Trophoblast cell (in vitro differentiated cells and primary cell): Measurements from ENCODE around the gene QSOX2.

Source experiments
- DNase-seq, 2 donors: peaks; one replicate each; pipeline ENCODE4 v3.0.0-alpha.2; 2016
- H2AFZ ChIP-seq: 2 replicates; pipeline ENCODE4 v1.6.1; 2013; ENCODE audit warnings: low read length, moderate library complexity, mild to moderate bottlenecking; ENCODE audit not compliant: insufficient read depth, poor library complexity
- H2AK5ac ChIP-seq: 2 replicates; pipeline ENCODE4 v1.6.1; 2013; ENCODE audit warnings: mild to moderate bottlenecking, low read length
- H2BK120ac ChIP-seq: 2 replicates; pipeline ENCODE4 v1.6.1; 2013; ENCODE audit warnings: low read length, mild to moderate bottlenecking, moderate library complexity; ENCODE audit not compliant: insufficient read depth, poor library complexity
- H2BK12ac ChIP-seq: 2 replicates; pipeline ENCODE4 v1.6.1; 2013; ENCODE audit warnings: mild to moderate bottlenecking, low read length, moderate library complexity
- H2BK5ac ChIP-seq: 2 replicates; pipeline ENCODE4 v1.6.1; 2013; ENCODE audit warnings: low read length, low read depth, moderate library complexity, mild to moderate bottlenecking; ENCODE audit not compliant: poor library complexity
- H3K14ac ChIP-seq: 2 replicates; pipeline ENCODE4 v1.6.1; 2013; ENCODE audit warnings: mild to moderate bottlenecking, low read length
- H3K18ac ChIP-seq: 2 replicates; pipeline ENCODE4 v1.6.1; 2013; ENCODE audit warnings: mild to moderate bottlenecking, low read length
- H3K23ac ChIP-seq: 2 replicates; pipeline ENCODE4 v1.6.1; 2013; ENCODE audit warnings: low read length
- H3K27ac ChIP-seq: 2 replicates; pipeline ENCODE4 v1.5.1; 2013; ENCODE audit warnings: low read depth, mild to moderate bottlenecking, inconsistent platforms, low read length, moderate library complexity
- H3K27me3 ChIP-seq: 2 replicates; pipeline ENCODE4 v1.6.1; 2013; ENCODE audit warnings: inconsistent platforms, mild to moderate bottlenecking, low read length, moderate library complexity; ENCODE audit not compliant: insufficient read depth
- H3K36me3 ChIP-seq, 2 experiments: 1 replicate in 1 of 2; 2 replicates in 1 of 2; pipeline ENCODE4 v1.6.1; 2013; ENCODE audit warnings: low read length in 2 of 2, mild to moderate bottlenecking in 2 of 2, moderate library complexity in 1 of 2; ENCODE audit not compliant: insufficient read depth in 2 of 2, control insufficient read depth in 1 of 2
- H3K4ac ChIP-seq: 2 replicates; pipeline ENCODE4 v1.6.1; 2013; ENCODE audit warnings: low read depth, mild to moderate bottlenecking, low read length, moderate library complexity
- H3K4me1 ChIP-seq, 2 experiments: 1 replicate in 1 of 2; 2 replicates in 1 of 2; pipeline ENCODE4 v1.6.1; 2013; ENCODE audit warnings: low read length in 2 of 2, mild to moderate bottlenecking in 2 of 2, moderate library complexity in 1 of 2; ENCODE audit not compliant: insufficient read depth in 2 of 2, control insufficient read depth in 1 of 2
- H3K4me2 ChIP-seq: 2 replicates; pipeline ENCODE4 v1.6.1; 2013; ENCODE audit warnings: inconsistent platforms, mild to moderate bottlenecking, low read length, moderate library complexity
- H3K4me3 ChIP-seq: 2 replicates; pipeline ENCODE4 v1.5.1; 2013; ENCODE audit warnings: mild to moderate bottlenecking, low read depth, low read length, inconsistent platforms
- H3K79me1 ChIP-seq: one replicate; pipeline ENCODE4 v1.6.1; 2013; ENCODE audit warnings: low read length
- H3K79me2 ChIP-seq: 2 replicates; pipeline ENCODE4 v1.6.1; 2013; ENCODE audit warnings: low read length, mild to moderate bottlenecking; ENCODE audit not compliant: control insufficient read depth, insufficient read depth, poor library complexity
- H3K9ac ChIP-seq: 2 replicates; pipeline ENCODE4 v1.6.1; 2013; ENCODE audit warnings: mild to moderate bottlenecking, low read length
- H3K9me3 ChIP-seq: 2 replicates; pipeline ENCODE4 v1.6.1; 2013; ENCODE audit warnings: low read depth, mild to moderate bottlenecking, control low read depth, inconsistent platforms, low read length; ENCODE audit not compliant: insufficient read depth
- H4K12ac ChIP-seq: 2 replicates; pipeline ENCODE4 v1.6.1; 2013; ENCODE audit warnings: low read depth, mild to moderate bottlenecking, low read length, moderate library complexity
- H4K8ac ChIP-seq: 2 replicates; pipeline ENCODE4 v1.6.1; 2013; ENCODE audit warnings: low read depth, mild to moderate bottlenecking, low read length, moderate library complexity
- H4K91ac ChIP-seq: one replicate; pipeline ENCODE4 v1.6.1; 2013; ENCODE audit warnings: low read depth, mild to moderate bottlenecking, low read length, moderate library complexity
- WGBS: extraction: QIAGEN DNeasy Blood & Tissue Kit; methylation state at CpG from one replicate; pipeline ENCODE4 v1.1.7; 2013; ENCODE audit warnings: missing lambda C conversion rate; ENCODE audit not compliant: insufficient read length, insufficient coverage; ENCODE audit errors: extremely low coverage; 5-methylcytosine and 5-hydroxymethylcytosine counted together

Gene QSOX2

GRCh38 chr9:136262671-136263178, 17.1 kb upstream of the QSOX2 start:
- no peak overlapping the region for H3K4ac ChIP-seq
- no peak overlapping the region for H3K23ac ChIP-seq
- peaks cover 3% of the 10 kb centered on the region for H3K79me1 ChIP-seq
- no peak overlapping the region for H2BK5ac ChIP-seq
- no peak overlapping the region for H4K8ac ChIP-seq
- H3K18ac ChIP-seq: no peak overlapping the region
- no peak overlapping the region for H3K4me3 ChIP-seq
- H3K27me3 ChIP-seq: no peaks in the 10 kb centered on the region
- H2AK5ac ChIP-seq: no peak overlapping the region
- no peaks in the 10 kb centered on the region for H3K79me2 ChIP-seq
- H3K9ac ChIP-seq: no peak overlapping the region
- H3K9me3 ChIP-seq: peaks cover 1% of the 10 kb centered on the region
- H4K12ac ChIP-seq: no peak overlapping the region
- no peaks in the 10 kb centered on the region for H3K36me3 ChIP-seq
- H2AFZ ChIP-seq: no peak overlapping the region
- DNase-seq: no peak
- H3K4me1 ChIP-seq: peaks cover 5 to 7% of the 10 kb centered on the region in 2 experiments
- H4K91ac ChIP-seq: no peak overlapping the region
- no CpG with 5 or more reads among the region's 6 CpGs for WGBS
- H3K27ac ChIP-seq: no peak overlapping the region
- H3K14ac ChIP-seq: no peak overlapping the region
- H2BK120ac ChIP-seq: no peak overlapping the region
- no peak overlapping the region for H3K4me2 ChIP-seq
- H2BK12ac ChIP-seq: no peak overlapping the region

- Histone ChIP-seq H3K9me3 (peaks cover 1% of the 10 kb centered on the region), H3K4me2 (no peak overlapping the region), H2BK12ac (no peak overlapping the region), H3K36me3 (no peaks in the 10 kb centered on the region), H4K91ac (no peak overlapping the region), H3K18ac (no peak overlapping the region), H4K12ac (no peak overlapping the region), H2BK120ac (no peak overlapping the region), H3K9ac (no peak overlapping the region), H3K79me2 (no peaks in the 10 kb centered on the region), H3K4ac (no peak overlapping the region), H4K8ac (no peak overlapping the region), H3K4me1 (peaks cover 0 to 2% of the 10 kb centered on the region in 2 experiments), H3K14ac (no peak overlapping the region), H2AK5ac (no peak overlapping the region), H2AFZ (no peak overlapping the region), H3K79me1 (no peaks in the 10 kb centered on the region), H3K27me3 (no peaks in the 10 kb centered on the region), H3K27ac (no peak overlapping the region), H3K23ac (no peak overlapping the region), H2BK5ac (no peak overlapping the region), H3K4me3 (no peak overlapping the region)
- DNase-seq: no peak
- no CpG with 5 or more reads among the region's 28 CpGs for WGBS
Measured at GRCh38 chr9:136261686-136262430, 16.2 kb upstream of the QSOX2 start.

- no peak overlapping the region for H3K9ac ChIP-seq
- H2AFZ ChIP-seq: no peak overlapping the region
- no peaks in the 10 kb centered on the region for H3K27me3 ChIP-seq
- H3K14ac ChIP-seq: no peak overlapping the region
- no peak overlapping the region for H3K23ac ChIP-seq
- peaks cover 1% of the 10 kb centered on the region for H3K9me3 ChIP-seq
- H2BK5ac ChIP-seq: no peak overlapping the region
- no peak overlapping the region for H2BK120ac ChIP-seq
- H4K12ac ChIP-seq: no peak overlapping the region
- H3K4ac ChIP-seq: no peak overlapping the region
- H3K79me1 ChIP-seq: no peaks in the 10 kb centered on the region
- H2BK12ac ChIP-seq: no peak overlapping the region
- H3K4me2 ChIP-seq: no peak overlapping the region
- no peak overlapping the region for H3K4me3 ChIP-seq
- H3K27ac ChIP-seq: no peak overlapping the region
- no peaks in the 10 kb centered on the region for H3K79me2 ChIP-seq
- H2AK5ac ChIP-seq: no peak overlapping the region
- H3K18ac ChIP-seq: no peak overlapping the region
- peaks cover 0 to 2% of the 10 kb centered on the region in 2 experiments for H3K4me1 ChIP-seq
- no peaks in the 10 kb centered on the region for H3K36me3 ChIP-seq
- no peak overlapping the region for H4K8ac ChIP-seq
- no peak for DNase-seq
- no CpG with 5 or more reads among the region's 20 CpGs for WGBS
- no peak overlapping the region for H4K91ac ChIP-seq
Measured at GRCh38 chr9:136260936-136261472, 15.4 kb upstream of the QSOX2 start.

GRCh38 chr9:136260521-136260920, 14.9 kb upstream of the QSOX2 start:
- H4K8ac ChIP-seq: no peak overlapping the region
- H3K27ac ChIP-seq: no peak overlapping the region
- no peak overlapping the region for H4K91ac ChIP-seq
- WGBS: no CpG with 5 or more reads among the region's 10 CpGs
- DNase-seq: no peak
- H4K12ac ChIP-seq: no peak overlapping the region
- no peak overlapping the region for H2AK5ac ChIP-seq
- H3K36me3 ChIP-seq: no peaks in the 10 kb centered on the region
- H2BK12ac ChIP-seq: no peak overlapping the region
- peak overlapping the region; percentile 13 for H3K4me3 ChIP-seq
- H3K4ac ChIP-seq: no peak overlapping the region
- no peak overlapping the region for H3K4me2 ChIP-seq
- no peak overlapping the region for H2BK5ac ChIP-seq
- no peak overlapping the region for H3K9ac ChIP-seq
- no peak overlapping the region for H3K14ac ChIP-seq
- no peak overlapping the region for H2AFZ ChIP-seq
- H3K4me1 ChIP-seq: peaks cover 0 to 2% of the 10 kb centered on the region in 2 experiments
- peaks cover 1% of the 10 kb centered on the region for H3K9me3 ChIP-seq
- H3K23ac ChIP-seq: no peak overlapping the region
- H3K27me3 ChIP-seq: no peaks in the 10 kb centered on the region
- no peaks in the 10 kb centered on the region for H3K79me1 ChIP-seq
- no peaks in the 10 kb centered on the region for H3K79me2 ChIP-seq
- no peak overlapping the region for H3K18ac ChIP-seq
- H2BK120ac ChIP-seq: no peak overlapping the region
